ENCODE measurements around the gene INPP5A.

INPP5A gene

DNA sequence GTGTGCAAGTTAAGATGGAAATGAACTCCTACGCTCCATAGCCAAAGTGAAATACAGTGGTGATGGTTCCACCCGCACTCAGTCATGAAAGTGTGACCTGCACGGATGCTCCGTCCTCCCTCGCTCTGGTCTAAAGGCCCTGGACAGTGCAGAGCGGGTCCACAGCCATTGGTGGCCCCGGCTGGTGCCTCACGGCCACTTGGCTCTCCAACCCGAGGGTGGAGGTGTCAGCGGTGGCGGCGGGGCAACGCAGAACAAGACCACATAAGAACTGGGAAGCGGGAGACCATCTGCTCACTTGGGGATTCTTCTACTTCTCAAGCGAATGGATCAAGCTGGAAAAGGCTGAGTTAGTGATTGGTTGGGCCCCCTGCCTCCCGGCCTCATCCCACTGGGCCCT lies 187.6 kb downstream of the INPP5A start:
- DNase-seq (ENCODE audit: low spot score), result no peak

GRCh38 chr10:132726194-132726593 lies 188.6 kb downstream of the INPP5A start:
- DNase-seq (ENCODE audit: low spot score), result no peak

DNA sequence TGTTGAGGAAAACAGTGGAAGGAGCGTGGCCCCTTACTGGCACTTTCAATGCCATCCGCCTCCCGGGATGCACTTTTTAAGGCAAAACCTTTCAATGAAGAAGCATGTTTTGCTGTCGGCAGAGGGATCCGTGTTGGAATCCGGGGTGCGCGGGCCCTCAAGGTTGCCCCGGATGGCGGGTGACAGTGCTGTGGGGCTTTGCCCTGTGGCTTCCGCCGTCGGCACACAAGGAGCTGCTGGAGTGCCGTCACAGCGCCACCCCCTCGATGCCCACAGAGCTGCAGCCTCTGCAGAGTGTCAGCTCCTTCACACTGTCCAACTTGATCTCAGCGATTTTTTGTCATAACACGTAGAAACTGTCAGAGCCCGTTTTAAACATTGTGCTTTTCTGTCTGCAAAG lies 189.4 kb downstream of the INPP5A start:
- no peak for DNase-seq (ENCODE audit: low spot score)

DNA sequence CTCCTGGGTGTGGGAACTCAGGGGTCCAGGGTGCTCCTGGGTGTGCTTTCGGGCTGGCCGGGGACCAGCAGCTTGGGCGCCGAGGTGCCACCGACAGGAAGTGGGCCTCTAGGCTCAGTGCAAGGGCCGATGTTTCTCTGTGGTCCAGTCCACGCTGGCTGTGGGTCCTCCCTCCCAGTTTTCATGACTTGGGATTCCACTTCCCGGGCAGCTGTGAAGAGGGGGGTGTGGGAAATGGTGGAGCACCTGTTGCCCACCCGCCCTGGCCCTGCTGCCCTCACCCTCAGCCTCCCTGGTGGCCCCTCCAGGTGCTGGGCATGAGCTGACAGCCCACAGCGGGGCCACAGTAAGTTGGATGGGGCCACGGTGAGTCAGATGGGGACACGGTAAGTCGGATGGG lies 189.8 kb downstream of the INPP5A start:
- no peak for DNase-seq (ENCODE audit: low spot score)

DNA sequence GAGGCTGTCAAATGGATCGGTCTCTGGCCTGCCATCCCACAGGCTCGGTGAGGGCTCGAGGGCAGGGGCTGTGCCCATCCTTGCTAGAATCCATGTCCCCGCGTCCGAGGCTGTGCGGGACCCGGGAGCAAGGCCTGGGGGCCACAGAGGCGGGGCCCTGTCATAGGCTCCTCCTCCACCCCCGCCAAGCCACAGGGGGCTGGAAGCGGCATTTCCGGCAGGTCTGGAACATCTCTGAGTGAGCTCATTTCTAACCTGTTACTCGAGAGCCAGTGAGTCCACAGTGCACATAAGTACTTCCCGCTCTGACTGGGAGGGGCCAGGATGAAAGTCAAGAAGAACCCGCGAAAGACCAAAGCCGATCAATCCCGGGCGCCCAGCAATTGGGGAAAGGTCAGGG lies 190.7 kb downstream of the INPP5A start:
- no peak for DNase-seq (ENCODE audit: low spot score)

GRCh38 chr10:132728741-132729140 lies 191.2 kb downstream of the INPP5A start:
- DNase-seq (ENCODE audit: low spot score), result no peak

DNA sequence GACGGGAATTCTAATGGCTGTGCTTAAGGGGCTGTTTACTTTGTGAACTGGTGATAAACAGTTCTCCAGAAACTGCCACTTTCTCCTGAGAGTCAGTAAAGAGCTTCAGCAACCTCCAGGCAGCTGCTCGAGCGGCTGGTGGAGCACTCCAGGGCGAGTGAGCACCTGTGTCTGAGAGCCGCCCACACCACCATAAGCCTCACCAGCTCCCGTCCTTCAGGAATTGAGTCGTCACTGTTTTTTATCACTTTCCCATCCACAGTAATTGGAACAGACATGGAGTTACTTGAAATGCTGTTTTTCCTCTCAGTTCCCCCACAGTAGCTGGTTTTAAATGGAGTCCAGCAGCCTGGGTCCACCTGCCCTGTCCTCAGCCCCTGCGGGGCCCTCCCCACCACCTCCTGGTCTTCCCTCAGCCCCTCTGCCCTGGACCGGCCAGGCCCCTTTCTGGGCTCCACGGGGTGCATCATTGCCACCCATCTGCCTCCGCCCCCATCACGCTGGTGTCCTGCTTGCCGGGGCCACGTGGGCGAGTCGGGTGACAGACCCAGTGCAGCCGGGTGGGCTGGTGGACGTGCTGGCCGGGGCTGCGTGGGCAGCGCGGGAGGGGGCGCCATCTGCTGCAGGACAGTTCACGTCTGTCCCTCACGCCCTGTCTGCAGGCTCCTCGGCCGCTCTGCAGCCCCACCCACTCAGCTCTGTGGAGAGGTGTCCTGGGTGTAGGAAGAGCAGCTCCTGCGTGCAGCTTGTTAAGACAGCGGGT lies 192.4 kb downstream of the INPP5A start:
- DNase-seq (ENCODE audit: low spot score), result no peak

DNA sequence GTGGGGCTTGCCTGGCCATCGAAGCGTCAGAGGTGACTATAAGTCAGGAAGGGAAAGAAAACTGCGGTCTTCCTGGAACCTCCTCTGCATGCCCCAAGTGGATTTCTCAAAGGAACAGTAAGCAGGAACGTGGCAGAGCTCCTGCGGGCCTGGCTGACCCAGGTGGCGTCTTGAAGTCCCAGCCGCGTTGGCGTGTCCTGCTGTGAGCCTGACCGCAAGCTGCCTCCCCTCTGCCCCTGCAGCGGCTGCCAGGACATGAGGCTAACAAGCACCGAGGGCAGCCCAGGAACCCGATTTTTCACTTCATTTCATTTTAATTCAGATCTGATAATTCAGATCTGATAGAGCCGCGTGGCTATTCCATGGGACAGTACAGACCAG lies 193.0 kb downstream of the INPP5A start:
- DNase-seq (ENCODE audit: low spot score), result no peak

DNA sequence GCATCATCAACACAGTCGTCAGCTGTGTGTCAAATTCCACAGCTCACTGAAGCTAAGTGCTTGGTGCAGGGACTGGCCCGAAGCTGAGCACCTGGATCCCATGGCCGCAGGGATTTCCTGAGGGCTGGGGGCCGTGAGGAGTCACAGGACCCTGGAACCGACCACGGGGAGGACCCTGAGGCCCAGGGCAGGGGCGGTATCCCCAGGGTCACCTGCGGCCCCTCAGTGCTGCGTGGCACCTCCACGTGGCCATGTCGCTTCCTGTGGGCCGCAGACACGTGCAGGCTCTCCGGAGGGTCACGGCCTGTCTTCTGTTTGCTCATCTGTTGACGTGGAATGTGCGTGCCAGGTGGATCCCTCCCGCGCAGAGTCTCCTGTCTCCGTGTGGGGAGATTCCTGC lies 194.9 kb downstream of the INPP5A start:
- DNase-seq (ENCODE audit: low spot score), result no peak

- DNase-seq (ENCODE audit: low spot score), result no peak
Measured at GRCh38 chr10:132733926-132734325, 196.3 kb downstream of the INPP5A start.

DNA sequence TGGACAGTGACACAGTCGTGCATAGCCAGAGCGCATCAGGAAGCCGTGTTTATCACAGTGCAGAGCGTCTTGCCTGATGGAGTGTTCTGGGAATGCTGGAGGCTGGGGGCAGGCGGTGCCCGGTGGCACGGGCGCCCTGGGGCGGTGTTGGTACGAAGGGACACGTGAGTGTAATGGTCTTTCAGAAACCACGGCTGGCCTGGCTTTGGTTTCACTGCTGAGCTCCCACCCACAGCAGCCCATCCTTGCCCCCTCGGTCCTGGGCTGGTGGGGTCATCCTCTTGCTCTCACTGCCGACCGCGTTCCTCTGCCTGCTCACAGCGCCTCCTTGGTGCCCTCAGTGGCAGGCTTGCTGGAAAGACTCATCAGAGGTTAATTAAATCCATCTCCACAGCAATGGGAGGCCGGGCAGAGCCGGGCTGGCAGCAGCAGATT lies 197.8 kb downstream of the INPP5A start:
- no peak for DNase-seq (ENCODE audit: low spot score)

DNA sequence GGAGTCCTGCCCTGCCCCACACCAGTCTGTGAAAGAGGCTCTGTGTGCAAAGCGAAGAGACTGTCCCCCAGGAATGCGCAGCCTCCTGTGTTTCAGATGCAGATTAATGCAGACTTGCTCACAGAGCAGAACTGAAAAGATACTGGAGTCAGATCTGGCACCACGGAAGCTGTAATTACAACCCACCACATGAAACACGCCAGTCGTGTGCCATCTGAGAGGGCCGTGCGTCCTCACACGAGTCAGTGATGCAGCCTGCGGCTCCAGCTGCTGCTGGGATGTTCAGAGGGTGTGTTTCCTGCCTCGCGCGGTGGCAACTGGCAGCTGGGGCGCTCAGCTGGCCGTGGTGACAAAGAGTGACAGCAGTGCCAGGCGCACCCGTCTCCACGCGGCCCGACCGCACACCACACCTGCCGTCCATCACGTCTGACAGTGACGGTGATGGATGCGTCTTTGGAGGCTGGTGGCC lies 198.4 kb downstream of the INPP5A start:
- no peak for DNase-seq (ENCODE audit: low spot score)

GRCh38 chr10:132737390-132738048 lies 199.9 kb downstream of the INPP5A start:
- no peak for DNase-seq (ENCODE audit: low spot score)

GRCh38 chr10:132738454-132739224 lies 201.1 kb downstream of the INPP5A start:
- DNase-seq (ENCODE audit: low spot score), result no peak

GRCh38 chr10:132739225-132739613 lies 201.6 kb downstream of the INPP5A start:
- DNase-seq (ENCODE audit: low spot score), result no peak

DNA sequence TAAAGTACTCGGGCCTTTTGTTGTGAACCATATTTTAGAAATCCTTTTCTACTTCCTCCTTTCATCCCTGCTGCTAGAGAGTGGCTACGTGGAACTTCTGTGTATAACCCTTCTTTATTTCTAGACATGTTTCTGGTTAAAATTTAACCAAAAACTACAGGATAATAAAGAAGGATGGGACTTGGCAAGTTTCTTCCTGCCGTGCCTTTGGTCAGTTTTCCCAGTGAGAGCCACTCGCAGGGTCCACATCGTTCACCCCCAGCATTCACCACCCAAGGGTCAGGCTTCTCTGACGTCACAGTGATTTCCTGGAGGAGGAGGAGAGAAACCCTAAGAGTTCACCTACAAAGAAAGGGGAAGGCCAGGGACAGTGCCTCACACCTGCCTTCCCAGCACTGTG lies 203.0 kb downstream of the INPP5A start:
- no peak for DNase-seq (ENCODE audit: low spot score)

DNA sequence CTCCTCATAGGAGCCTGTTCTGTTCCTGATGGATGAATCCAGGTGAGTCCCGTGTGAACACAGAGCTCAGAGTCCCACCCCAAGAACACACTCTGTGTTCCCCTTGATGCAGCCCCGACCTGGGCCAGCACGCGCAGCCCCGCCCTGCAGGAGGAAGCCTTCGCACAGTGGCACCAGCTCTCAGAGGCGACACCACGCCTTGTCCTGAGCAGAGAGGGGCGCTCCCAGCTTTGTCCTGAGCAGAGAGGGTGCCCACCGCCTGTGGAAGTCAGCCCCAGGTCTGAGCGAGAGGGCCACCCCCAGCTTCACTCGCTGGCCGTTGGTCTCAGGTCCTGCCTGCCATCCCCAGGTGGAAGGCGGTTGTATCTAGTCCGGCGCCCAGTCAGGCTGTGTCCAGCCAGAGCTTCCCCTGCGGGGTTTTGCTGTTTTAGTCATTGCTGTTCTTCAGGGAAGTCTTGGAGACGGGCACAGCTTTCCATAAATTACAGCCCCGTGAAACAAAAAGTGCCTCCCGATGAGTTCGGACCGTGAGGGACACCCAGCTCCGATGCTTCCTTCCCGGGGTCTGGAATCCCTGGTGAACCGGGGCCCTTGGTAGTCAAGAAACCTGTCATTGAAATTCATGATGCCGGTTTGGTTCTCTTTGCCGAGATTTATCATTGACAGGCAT lies 204.7 kb downstream of the INPP5A start:
- no peak for DNase-seq (ENCODE audit: low spot score)

GRCh38 chr10:132742837-132743194 lies 205.2 kb downstream of the INPP5A start:
- no peak for DNase-seq (ENCODE audit: low spot score)

DNA sequence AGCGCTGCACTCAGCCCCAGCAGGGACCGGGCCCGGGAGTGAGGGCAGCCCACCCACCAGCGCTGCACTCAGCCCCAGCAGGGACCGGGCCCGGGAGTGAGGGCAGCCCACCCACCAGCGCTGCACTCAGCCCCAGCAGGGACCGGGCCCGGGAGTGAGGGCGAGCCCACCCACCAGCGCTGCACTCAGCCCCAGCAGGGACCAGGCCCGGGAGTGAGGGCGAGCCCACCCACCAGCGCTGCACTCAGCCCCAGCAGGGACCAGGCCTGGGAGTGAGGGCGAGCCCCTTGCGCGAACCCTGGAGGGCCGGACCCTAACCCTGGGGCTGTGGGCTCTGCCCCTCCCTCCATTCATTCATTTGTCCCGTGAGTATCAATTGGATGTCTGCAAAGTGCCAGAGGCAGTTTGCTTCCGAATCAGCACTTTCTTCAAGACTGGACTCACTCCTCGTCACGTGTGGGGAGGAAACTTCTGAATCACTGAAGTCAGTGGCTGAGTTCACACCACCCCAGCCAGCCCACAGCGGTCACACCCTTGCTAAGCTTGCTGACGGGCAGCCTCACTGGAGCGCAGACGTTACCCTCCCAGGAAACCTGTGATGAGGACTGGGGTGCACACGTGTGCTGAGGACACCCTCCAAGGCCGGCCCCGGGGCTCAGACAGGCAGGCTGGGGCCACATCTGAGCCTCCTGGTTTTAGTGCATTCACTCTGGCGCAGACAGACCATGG lies 205.8 kb downstream of the INPP5A start:
- peak; percentile 79 for DNase-seq (ENCODE audit: low spot score)

DNA sequence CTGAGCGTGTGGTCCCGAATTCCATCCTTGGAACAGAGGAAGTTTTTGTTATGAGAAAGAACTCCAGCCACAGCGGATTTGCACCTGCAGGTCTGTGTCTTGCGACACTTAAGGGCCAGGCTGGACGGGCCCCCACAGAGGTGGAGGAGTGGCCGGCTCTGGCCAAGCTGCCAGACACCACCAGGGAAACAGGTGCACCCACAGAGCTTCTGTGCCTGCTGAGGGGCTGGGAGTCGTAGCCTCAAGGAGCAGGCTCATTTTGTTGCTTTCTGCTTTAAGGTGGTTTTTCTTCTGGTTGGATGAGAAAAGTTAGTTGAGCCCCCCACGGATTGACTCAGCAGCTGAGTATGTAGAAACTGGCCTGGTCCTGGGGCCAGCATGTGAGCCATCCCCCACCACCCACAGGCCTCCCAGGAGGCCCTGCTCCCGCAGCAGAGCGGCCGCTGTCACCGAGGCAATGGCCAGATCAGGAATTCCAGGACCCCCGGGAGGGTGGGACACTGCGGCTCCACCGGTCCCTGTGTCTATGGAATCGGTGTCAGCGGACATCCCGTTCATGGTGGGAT lies 206.4 kb downstream of the INPP5A start:
- DNase-seq (ENCODE audit: low spot score), result no peak

- no peak for DNase-seq (ENCODE audit: low spot score)
Measured at GRCh38 chr10:132744839-132745238, 207.3 kb downstream of the INPP5A start.
